GM18873 (cell line): ENCODE results near the gene SLFN12.
A peak's percentile ranks its signal among the peaks of the same experiment; 100 is the strongest.
"Not testable (repeated sequence)": the region's sequence is repeated elsewhere in the genome, so short reads cannot be mapped to it uniquely, and the experiment has no call there.

Experiments used
- ATAC-seq: cut with Tn5 transposase; IDR thresholded peaks from one replicate; pipeline ENCODE4 v1.9.1; 2021; ENCODE audit warnings: mild to moderate bottlenecking, moderate library complexity, moderate number of reproducible peaks; ENCODE audit not compliant: unreplicated experiment, low FRiP score

The SLFN12 gene

DNA sequence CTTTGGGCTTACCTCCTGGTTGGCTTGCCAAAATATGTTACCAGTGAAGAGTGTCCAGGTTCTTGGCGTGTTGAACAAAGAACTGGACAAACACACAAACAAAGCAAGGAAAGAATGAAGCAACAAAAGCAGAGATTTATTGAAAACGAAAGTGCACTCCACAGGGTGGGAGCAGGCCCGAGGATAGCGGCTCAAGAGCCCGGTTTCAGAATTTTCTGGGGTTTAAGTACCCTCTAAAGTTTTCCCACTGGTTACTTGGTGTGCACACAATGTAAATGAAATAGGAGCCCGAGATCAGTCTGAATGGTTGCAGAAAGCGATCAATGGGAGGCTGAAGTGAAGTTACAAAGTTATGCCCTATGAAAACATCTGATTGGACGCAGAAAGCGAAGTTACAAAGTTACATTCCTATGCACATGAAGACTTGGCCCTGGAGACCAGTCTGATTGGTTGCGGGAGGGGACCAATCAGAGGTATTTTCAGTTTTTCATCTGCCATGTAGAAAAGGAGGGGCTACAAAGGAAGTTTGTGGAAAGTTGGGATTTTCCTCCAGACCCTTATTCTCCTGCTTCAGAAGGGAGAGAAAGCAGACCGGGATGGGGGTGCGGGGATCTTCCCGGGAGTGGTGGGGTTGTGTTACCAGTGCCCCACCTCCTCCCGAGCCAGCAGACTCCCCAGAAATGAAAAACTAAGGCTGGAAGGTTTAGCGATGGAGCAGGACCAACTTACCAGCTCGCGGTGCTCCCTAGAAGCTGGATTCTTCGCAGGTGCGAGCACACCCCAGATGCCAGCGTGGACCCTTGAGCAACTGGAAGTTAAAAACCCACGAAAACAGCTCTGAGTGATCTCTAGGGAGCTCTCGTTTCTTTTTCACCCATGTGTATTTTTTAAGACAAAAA lies at the start of gene SLFN12:
SLFN12 (minus strand) TSS at position 325 of the 899 bp plus-strand sequence. CDS start 9,472 bp downstream, outside the sequence.
- ATAC-seq, result peak; percentile 78

DNA sequence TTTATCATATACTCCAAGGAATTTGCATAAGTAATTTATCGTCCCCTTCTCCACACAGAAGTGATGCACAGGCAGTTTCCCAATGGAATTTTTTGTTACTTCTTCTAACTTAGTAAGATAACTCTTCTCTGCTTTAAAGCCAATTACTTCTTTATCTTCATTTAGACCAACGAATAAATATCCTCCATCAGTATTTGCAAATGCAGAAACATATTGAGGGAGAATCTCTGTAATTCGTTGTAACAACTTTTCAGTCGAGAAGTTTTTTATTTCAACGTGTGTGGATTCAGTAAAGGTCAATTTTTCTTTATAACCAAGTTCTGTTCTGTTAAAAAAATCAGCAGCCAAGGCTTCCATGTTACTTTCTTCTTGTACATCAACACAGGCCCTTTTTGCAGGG lies 47.0 kb upstream of the SLFN12 start:
- ATAC-seq, result no peak

DNA sequence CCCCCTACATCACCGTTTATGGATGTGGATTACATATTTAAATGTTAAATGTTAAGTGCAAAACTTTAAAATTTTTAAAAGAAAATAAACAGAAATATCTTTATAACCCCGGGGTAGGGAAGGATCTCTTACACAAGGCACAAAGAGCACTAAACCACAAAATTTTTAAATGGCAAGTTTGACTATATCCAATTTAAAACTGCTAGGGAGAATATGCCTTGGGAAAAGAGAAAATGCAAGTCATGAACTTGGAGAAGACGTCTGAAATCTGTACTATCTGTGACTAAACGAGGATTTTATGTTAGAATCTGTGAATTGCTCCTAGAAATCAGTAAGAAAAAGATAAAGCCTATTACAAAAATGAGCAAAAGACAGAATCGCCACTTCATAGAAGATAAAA lies 44.9 kb upstream of the SLFN12 start:
- ATAC-seq, result no peak

DNA sequence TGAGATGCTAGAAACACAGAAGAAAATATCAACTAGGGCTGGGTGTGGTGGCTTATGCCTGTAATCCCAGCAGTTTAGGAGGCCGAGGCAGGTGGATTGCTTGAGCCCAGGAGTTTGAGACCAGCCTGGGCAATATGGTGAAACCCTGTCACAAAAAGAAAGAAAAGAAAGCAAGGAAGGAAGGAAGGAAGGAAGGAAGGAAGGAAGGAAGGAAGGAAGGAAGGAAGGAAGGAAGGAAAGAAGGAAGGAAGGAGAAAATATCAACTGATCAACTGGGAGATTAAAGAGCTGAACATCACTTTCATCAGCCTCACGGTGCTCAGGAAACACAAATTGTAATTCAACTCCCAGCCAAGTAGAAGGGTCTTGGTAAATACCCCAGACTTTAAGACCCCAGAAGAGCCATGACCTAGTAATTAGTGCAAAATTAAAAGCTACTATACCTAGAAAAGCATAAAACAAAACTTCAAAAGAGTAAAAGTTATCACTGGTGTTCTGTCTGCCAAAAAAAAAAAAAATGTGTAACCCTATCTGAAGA lies 44.1 kb upstream of the SLFN12 start:
- ATAC-seq, result no peak

DNA sequence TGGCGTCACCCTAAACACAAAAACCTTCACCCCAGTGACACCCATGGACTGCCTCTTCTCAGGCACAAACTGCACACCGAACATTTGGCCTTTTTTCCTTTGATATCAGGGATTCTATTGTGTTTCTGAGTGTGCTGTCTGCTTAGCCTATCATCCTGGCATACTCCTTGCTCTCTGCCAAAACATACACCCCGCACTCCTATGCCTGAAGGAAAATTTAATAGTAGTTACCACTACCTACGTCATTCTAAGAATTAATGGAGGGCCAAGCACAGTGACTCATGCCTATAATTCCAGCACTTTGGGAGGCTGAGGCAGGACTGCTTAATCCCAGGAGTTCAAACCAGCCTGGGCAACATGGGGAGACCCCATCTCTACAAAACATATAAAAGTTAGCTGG lies 36.2 kb upstream of the SLFN12 start:
- ATAC-seq, result no peak

DNA sequence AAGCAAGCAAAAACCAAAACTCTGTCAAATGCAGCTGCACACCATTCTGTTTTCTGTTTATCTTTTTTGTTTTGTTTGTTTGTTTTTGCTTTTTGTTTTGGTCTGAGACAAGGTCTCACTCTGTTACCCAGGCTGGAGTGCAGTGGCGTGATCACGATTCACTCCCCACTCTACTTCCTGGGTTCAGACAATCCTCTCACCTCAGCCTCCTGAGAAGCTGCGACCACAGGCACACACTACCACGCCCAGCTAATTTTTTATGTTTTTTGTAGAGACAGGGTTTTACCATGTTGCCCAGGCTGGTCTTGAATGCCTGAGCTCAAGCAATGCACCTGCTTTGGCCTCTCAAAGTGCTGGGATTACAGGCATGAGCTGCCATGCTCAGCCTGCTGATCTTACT lies 35.5 kb upstream of the SLFN12 start:
- no peak for ATAC-seq

DNA sequence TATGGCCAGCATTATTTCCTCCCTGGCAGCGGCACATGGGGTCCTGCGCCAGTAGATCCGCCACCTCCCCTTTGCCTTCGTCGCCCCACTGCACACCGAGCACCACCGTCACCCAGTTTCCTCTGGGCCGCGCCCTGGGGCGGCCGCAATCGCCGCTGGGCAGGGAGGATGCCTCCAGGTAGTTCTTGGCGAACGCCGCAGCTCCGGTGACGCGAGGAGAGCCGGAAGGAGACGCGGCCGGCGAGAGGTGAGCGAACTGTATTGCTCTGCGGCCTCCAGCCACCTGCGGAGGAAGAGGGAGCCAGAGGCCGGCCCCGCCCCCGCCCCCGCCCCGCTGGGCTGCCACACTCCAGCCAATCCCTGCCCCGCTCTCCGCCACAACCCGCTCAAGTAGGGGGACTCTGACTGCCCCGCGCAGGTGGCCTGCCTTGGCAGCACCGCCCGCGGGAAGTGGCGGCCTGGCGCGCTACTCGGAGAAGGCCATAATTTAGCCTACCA lies 28.1 kb upstream of the SLFN12 start:
- peak; percentile 76 for ATAC-seq

DNA sequence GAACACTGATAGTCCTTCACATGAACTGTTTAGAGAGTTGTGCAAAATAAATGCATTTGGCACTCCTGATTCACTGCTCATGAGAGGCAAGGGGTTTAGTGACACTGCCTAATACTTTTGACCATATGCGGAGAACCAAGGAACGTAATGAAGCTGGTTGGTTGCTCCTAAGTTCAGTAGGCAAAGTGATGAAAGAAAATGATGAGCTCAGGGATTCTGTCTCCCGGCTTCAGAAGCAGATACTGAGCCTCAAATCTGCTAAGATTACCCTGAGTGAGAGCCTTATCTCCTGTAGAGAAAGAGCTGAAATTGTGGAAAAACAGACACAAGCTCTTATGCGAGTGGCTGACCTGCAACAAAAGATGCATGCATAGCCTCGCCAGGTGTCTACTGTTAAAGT lies 21.7 kb upstream of the SLFN12 start:
- not testable (repeated sequence) for ATAC-seq

DNA sequence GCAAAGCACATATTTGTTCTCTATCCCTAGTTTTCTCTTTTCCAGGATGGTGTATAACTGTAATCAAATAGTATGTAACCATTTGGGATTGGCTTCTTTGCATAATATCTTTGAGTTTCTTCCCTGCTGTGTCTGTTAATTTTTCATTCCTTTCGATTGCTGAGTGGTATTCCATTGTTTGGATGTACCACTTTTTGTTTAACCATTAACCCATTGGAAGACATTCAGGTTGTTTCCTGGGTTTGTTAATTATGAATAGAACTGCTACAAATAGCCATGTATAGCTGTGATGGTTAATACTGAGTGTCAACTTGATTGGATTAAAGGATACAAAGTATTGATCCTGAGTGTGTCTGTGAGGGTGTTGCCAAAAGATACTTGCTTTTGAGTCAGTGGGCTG lies 20.9 kb upstream of the SLFN12 start:
- ATAC-seq, result no peak

DNA sequence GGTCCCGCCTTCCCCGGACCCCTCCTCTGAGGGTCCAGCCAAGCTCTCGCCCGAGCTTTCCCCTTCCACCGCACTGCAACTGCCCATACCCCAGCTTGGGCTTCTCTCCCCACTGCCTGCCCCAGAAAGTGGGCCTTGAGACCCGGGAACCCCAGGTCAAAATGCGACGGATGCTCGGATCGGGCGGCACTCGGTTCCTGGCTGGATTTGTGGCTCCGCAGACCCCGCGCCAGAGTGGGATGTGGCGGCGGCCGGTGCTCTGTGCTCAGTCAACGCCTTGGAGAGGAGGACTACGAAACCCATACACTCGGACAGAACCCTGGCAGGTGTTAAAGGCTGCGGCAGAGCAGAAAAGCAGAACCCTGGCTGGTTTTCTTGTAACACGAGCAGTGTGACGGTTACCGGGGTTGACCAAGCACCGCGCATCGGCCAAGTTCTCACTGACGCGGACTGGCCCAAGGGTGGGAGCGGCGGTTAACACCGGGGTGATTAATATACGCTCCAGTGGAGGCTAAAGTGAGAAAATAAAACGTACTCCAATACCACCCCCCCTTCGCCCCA lies 17.2 kb upstream of the SLFN12 start:
- no peak for ATAC-seq

DNA sequence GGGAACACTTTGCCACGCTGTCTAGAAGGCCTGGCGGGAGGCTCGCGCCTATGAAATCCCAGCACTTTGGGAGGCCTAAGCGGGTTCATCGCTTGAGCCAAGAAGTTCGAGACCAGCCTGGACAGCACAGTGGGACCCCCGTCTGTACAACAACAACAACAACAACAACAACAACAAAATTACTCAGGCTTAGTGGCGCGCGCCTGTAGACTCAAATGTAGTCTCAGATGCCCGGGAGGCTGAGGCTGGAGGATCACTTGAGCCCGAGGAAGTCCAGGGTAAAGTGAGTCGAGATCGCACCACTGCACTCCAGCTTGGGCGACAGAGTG lies 16.6 kb upstream of the SLFN12 start:
- ATAC-seq, result no peak

DNA sequence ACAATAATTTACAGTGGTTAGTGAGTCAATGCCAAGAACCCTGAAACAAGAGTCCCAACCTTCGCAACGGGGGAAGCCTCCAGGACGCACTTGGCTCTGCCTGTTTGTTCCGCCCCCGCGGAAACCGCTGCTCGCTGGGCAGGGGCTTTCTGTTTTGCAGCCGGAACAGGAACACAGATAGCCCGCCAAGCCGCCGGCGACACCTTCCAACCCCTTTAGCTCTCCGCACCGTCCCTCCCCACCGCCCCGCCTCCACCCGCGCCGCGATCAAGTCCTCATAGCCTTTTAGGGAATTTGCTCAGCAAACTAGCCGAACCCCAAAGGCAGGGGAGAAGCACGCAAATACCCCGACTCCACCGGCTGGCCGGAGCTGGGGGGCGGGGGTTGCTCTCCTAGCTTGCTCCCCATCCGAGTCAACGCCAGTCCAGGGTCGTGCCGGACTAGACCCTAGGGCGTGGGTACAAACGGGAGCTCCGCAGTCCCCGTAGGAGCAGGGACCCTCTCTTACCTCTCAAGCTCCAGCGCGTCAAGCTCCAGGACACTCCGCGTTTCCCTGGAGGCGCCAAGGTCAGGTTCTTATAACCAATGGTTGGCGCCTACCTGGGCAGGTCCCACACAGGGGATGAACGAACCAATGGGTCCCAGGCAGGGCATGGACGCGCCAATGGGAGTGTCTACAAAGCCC lies 16.1 kb upstream of the SLFN12 start, which contains the start of gene SLFN13:
SLFN13 (minus strand) TSS at position 553 of the 685 bp plus-strand sequence. CDS start 3,086 bp downstream, outside the sequence.
- peak; percentile 60 for ATAC-seq

DNA sequence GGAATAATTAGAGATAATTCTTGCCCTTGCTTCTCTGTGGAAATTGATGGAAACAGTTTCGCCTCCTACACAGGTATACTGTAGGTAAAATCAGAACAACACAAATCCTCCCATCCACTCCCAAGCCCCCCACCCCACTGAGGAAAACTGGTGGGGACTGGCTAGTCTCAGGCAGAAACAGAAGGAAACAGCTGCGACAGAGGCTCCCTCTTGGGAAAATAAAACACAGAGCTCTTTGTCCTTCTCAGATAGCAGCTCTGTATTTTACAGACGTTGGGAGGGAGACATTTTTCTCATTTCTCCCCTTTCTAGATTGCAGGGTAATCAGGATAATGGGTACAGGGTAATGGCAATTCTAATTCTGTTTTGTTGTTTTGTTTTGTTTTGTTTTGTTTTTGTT lies 15.2 kb upstream of the SLFN12 start:
- ATAC-seq, result no peak

DNA sequence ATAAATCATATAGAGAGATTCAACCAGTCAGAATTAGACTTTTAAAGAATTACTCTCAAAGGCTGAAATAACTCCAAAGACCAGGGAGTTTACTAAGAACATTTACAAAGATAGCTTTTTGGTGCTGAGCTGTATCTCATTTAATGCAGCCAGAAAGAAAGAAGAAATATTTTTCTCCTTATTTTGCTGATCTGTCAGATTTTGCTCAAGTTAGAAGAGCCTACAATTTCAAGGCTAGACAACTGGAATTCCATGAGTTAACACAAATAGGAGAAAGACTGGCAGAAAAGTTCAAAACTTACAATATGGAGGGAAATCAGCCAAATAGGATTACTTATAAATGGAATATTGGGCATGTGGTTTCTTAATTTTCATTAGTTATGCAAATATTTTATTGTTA lies 6.1 kb upstream of the SLFN12 start:
- no peak for ATAC-seq

DNA sequence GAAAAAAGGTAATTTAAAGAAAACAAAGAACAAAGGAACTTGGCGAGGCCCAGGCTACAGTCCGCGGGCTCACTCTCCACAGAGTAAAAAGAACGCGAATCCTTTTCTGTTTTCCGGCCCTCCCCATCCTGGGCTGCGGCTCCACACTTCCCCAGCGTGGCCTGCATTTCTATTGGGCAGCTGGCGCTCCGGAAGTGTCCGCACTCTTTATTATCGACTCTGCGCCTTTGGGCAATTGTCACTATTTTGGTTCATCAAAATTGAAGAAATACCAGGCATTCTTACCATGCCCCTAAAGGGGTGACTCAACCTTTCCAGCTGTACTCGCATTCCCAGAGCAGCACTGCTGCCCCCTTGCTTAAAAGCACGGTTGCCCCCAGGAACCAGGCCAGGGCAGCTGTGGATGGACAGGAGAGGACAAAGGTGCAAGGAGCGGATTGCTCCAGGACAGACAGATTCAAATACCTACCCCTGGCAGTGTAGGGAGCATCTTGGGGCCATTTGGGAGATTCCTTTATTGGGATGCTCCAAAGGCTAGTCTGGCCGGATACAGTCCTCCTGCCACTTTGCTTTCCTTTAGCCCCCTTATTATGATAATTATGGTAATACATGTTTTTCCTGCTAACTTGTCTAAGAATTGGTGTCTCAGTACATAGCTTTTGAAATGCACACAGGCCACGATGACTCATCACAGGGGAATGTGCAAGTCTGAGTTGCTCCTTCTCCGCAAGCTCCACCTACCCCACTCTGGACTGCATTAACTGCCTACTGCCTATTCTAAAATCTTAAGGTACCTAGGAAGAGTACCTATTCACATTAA lies 985 bp upstream of the SLFN12 start:
- no peak for ATAC-seq

DNA sequence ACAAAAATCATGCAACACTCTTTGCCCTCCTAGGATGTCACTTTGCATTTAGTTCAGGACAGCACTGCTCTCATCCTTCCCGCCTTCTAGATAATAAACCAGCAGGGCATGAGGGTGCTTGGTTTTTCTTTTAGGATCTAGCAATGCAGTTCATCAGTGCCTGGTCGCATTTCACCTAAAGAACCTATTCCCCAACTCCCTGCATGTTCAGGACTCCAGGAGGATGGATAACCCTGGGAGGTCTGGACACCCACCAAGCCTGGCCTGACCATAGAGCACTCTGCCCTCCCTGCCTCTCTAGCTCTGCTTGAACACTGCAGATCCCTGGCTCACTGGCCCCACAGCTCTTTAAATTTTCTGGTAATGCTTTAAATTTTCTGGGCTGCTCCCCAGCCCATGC lies 2.6 kb downstream of the SLFN12 start:
- no peak for ATAC-seq

DNA sequence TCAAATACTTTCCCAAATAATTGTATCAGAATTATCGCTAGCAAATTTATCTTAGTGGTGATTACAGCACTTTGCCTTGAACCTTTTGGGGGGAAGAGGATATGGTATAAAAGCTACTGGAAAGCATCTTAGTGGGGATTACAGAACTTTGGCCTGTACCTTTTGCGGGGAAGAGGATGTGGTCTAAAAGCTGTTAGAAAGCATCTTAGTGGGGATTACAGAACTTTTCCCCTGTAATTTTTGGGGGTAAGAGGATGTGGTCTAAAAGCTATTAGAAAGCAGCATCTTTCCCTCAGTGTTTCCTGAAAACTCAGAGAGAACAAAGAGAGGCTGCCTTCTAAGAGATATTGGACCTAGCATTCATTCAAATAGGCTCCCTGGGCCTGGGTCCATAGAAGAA lies 4.1 kb downstream of the SLFN12 start:
- no peak for ATAC-seq

DNA sequence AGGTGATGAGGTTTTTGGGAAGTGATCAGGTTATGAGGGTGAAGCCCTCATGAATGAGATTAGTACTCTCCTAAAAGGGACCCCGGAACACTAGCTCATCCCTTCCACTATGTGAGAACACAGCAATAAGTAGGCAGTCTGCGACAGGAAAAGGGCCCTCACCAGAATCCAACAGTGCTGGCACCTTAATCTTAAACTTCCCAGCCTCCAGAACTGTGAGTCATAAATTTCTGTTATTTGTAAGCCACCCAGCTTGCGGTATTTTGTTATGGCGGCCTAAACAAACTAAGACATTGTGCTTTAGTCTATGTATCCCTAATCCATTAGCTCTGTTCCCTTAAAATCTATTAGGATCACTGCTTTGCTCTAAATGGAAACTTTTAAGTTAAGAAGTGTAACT lies 8.5 kb downstream of the SLFN12 start:
- ATAC-seq, result no peak

DNA sequence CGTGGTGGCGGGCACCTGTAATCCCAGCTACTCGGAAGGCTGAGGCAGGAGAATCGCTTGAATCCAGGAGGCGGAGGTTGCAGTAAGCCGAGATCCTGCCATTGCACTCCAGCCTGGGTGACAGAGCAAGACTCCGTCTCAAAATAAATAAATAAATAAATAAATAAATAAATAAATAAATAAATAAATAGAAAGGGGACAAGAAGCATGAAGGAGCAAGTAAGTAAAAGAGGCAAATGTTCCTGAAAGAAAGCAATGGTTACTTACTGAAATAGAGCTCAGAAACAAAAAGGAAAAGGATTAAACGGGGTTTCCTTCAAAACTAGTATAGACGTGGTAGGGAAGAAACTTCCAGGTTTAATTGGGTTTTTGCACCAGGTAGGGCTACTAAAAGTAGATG lies 11.2 kb downstream of the SLFN12 start:
- ATAC-seq, result not testable (repeated sequence)

DNA sequence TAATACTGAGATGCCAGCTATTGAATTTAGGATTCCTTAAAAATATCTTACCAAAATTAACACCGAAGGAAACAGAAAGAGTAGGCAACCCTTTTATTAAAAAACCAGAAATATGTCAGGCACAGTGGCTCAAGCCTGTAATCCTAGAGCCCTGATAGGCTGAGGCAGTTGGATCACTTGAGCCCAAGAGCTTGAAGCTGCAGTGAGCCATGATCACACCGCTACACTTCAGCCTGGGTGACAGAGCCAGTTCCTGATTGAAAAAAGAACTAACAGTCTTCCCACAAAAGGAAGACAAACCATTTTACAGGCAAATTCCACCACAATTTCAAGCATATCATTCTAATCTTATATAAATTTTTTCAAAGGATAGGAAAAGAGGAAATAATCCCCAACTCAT lies 15.6 kb downstream of the SLFN12 start:
- ATAC-seq, result no peak
